ENCODE results near the gene ITGBL1. TPM values are rescaled to one million over a fixed set of nuclear protein-coding genes. Genes with fewer than 3 reads are reported as not detected.

ITGBL1 gene
- total and polyA plus RNA-seq, 2 of the 4 experiments (the other 2 are of a cell fraction) = 22.2 to 24.2 TPM

DNA sequence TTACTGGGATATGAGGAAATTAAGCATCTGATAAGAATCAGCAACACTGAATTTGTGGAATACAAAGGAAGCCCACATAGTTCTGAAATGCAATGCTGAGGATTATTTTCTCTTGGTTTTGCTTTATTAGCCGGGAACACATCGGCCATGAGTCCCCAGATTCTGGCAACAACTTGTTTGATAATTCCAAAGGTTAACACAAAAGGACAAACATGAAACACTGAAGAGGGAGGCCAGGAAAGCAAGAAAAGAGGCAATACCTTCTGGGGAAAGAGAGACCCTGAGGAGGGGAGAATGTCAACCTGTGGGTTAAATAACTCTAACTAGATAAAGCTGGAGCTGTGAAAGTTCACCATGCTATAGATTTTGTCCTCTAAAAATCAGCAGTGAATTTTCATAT is 285.9 kb downstream of the ITGBL1 start:
- Histone ChIP-seq H3K9me3 (ENCODE audit: control insufficient read depth, insufficient read depth, low read length) (no peaks in the 10 kb centered on the region), H3K9me1 (ENCODE audit: insufficient read depth, low read length) (no peaks in the 10 kb centered on the region), H3K36me3 (ENCODE audit: control insufficient read depth, insufficient read depth, low read length) (no peaks in the 10 kb centered on the region), H3K4me1 (ENCODE audit: control insufficient read depth, insufficient read depth, low read length) (no peaks in the 10 kb centered on the region), H3K27ac (ENCODE audit: insufficient read depth, low read length) (no peak overlapping the region), H3K4me3 (ENCODE audit: insufficient read depth, low read depth, low read length) (no peak overlapping the region), H3K14ac (replicated peaks; ENCODE audit: low read depth, low read length) (no peak overlapping the region), H3K56ac (ENCODE audit: extremely low read depth, insufficient read depth, low read length) (no peak overlapping the region), H2BK20ac (ENCODE audit: low read depth, low read length) (no peak overlapping the region), H3K9ac (ENCODE audit: low read depth, low read length) (no peak overlapping the region), H4K5ac (ENCODE audit: low read depth, low read length) (no peak overlapping the region), H3K27me3 (ENCODE audit: control insufficient read depth, insufficient read depth, low read length) (no peaks in the 10 kb centered on the region), H2AK5ac (ENCODE audit: low read depth, low read length) (no peak overlapping the region), H2BK15ac (ENCODE audit: low read depth, low read length) (no peak overlapping the region), H2AK9ac (replicated peaks; ENCODE audit: low read depth, low read length, poor library complexity) (no peak overlapping the region), H3K23ac (ENCODE audit: low read depth, low read length) (no peak overlapping the region), H2BK120ac (ENCODE audit: low read depth, low read length) (no peak overlapping the region), H4K20me1 (ENCODE audit: insufficient read depth, low read length) (no peaks in the 10 kb centered on the region), H3K4ac (ENCODE audit: low read depth, low read length) (no peak overlapping the region), H3K18ac (ENCODE audit: low read depth, low read length) (no peak overlapping the region), H4K8ac (ENCODE audit: low read depth in 2 of 2, low read length in 2 of 2) (no peak overlapping the region), H4K91ac (ENCODE audit: insufficient read depth, low read depth, low read length) (no peak overlapping the region), H2AFZ (replicated peaks; ENCODE audit: low read length, poor library complexity) (no peak overlapping the region), H3K4me2 (ENCODE audit: low read depth, low read length) (no peak overlapping the region), H2BK5ac (ENCODE audit: low read depth, low read length, poor library complexity, severe bottlenecking) (no peak overlapping the region), H3K79me1 (ENCODE audit: low read depth in 1 of 2, low read length in 2 of 2) (no peaks in the 10 kb centered on the region)
- CTCF ChIA-PET = no interaction called here
- in situ Hi-C loops (cut with MboI; ENCODE audit: low sequenced_read_pairs) (no loop called here), intact Hi-C loops (cut with micrococcal nuclease) (no loop called here), dilution Hi-C loops (cut with HindIII; ENCODE audit: low sequenced_read_pairs, unreplicated experiment) (no loop called here)
- DNase-seq = no peak
- ATAC-seq (ENCODE audit: low read depth) = no peak
- WGBS, 2 experiments (ENCODE audit: extremely low coverage in 2 of 2, insufficient read length in 1 of 2) = no CpG with 5 or more reads among the region's 2 CpGs
- TF ChIP-seq BHLHE40 (IDR thresholded peaks at IDR 0.05; ENCODE audit: low read depth, low read length) (no peak), FOS (IDR thresholded peaks at IDR 0.05; ENCODE audit: low read depth, low read length) (no peak), CEBPB (IDR thresholded peaks at IDR 0.05; ENCODE audit: low read depth, low read length) (no peak), SMC3 (IDR thresholded peaks at IDR 0.05; ENCODE audit: low read depth, low read length) (no peak)
- TF ChIP-seq, protein P1, sequence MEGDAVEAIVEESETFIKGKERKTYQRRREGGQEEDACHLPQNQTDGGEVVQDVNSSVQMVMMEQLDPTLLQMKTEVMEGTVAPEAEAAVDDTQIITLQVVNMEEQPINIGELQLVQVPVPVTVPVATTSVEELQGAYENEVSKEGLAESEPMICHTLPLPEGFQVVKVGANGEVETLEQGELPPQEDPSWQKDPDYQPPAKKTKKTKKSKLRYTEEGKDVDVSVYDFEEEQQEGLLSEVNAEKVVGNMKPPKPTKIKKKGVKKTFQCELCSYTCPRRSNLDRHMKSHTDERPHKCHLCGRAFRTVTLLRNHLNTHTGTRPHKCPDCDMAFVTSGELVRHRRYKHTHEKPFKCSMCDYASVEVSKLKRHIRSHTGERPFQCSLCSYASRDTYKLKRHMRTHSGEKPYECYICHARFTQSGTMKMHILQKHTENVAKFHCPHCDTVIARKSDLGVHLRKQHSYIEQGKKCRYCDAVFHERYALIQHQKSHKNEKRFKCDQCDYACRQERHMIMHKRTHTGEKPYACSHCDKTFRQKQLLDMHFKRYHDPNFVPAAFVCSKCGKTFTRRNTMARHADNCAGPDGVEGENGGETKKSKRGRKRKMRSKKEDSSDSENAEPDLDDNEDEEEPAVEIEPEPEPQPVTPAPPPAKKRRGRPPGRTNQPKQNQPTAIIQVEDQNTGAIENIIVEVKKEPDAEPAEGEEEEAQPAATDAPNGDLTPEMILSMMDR (conservative IDR thresholded peaks at IDR 0.05; ENCODE audit: low read depth, low read length) = no peak
- BruUV-seq (replicated peaks) = no TSS peak
- POLR2A ChIA-PET (ENCODE audit: unreplicated experiment) = no interaction called here

Data from IMR-90 (cell line).